GM10248 (cell line): ENCODE data around the gene CDK15.

Experiments used
- CTCF ChIA-PET: fragments of 300-600 bp; sonication (Branson Sonifier 250); formaldehyde crosslinking; extraction: SDS; loops from one replicate; lab custom pipeline; 2021; ENCODE audit warnings: antibody characterized with exemption; lab: Yijun Ruan, JAX
- POLR2A ChIA-PET: fragments of 350-650 bp; sonication (Branson Sonifier 250); formaldehyde crosslinking; extraction: SDS; loops from one replicate; lab custom pipeline; 2020; ENCODE audit warnings: antibody characterized with exemption; lab: Yijun Ruan, JAX
- DNase-seq: peaks from one replicate; pipeline ENCODE4 v3.0.0; 2012; ENCODE audit errors: extremely low spot score
- CTCF ChIP-seq: IDR thresholded peaks from 2 replicates; pipeline ENCODE4 v1.5.1; 2012; ENCODE audit warnings: mild to moderate bottlenecking, low read depth; ENCODE audit errors: extremely low read depth, missing control alignments, control extremely low read depth

CDK15 gene

GRCh38 chr2:201831469-201831868 is 25.1 kb downstream of the CDK15 start:
- CTCF ChIA-PET: interaction anchor here (1.1 to 1.7 kb wide), 3 partner anchors 24 to 347 kb away, joined by 3 to 4 read pairs (median 3); no protein-coding TSS in a partner anchor
- TF ChIP-seq CTCF: no peak

GRCh38 chr2:201833781-201834180 is 27.4 kb downstream of the CDK15 start:
- CTCF ChIA-PET: interaction anchor here (1.7 kb wide), 1 partner anchor 11 kb away, joined by 3 read pairs; no protein-coding TSS in a partner anchor
- DNase-seq: no peak
- no peak for TF ChIP-seq CTCF
- POLR2A ChIA-PET: no interaction called here

More at GRCh38 chr2:201831469-201831868, 25.1 kb downstream of the CDK15 start:
- POLR2A ChIA-PET: no interaction called here
- DNase-seq: no peak

GRCh38 chr2:201835066-201835465 is 28.7 kb downstream of the CDK15 start:
- ChIA-PET POLR2A (no interaction called here), CTCF (interaction anchor here (1.7 kb wide), 1 partner anchor 13 kb away, joined by 3 read pairs; no protein-coding TSS in a partner anchor)
- DNase-seq: no peak
- no peak for TF ChIP-seq CTCF

- ChIA-PET POLR2A (no interaction called here), CTCF (interaction anchor here (1.4 kb wide), 1 partner anchor 23 kb away, joined by 6 read pairs; no protein-coding TSS in a partner anchor)
- DNase-seq: no peak
- no peak for TF ChIP-seq CTCF
Measured at GRCh38 chr2:201837391-201837790, 31.1 kb downstream of the CDK15 start.

GRCh38 chr2:201837824-201838431 is 31.6 kb downstream of the CDK15 start:
- no peak for DNase-seq
- ChIA-PET POLR2A (no interaction called here), CTCF (interaction anchor here (1.4 kb wide), 1 partner anchor 22 kb away, joined by 6 read pairs; no protein-coding TSS in a partner anchor)
- TF ChIP-seq CTCF: no peak

GRCh38 chr2:201839727-201840126 is 33.4 kb downstream of the CDK15 start:
- TF ChIP-seq CTCF: no peak
- ChIA-PET POLR2A (no interaction called here), CTCF (no interaction called here)
- DNase-seq: no peak
